Bladder microvascular endothelial cell (primary cell): ENCODE measurements around the gene STXBP3. TPM values are rescaled to one million over a fixed set of nuclear protein-coding genes. Genes with fewer than 3 reads are reported as not detected.

ENCODE experiments used
- total RNA-seq: library from RNA; depleted of rRNA; stranded (reverse); fragments of >200 nt; gene quantifications from 2 replicates; pipeline ENCODE4 v1.2.3, GENCODE V29; 2014

Gene STXBP3, protein sequence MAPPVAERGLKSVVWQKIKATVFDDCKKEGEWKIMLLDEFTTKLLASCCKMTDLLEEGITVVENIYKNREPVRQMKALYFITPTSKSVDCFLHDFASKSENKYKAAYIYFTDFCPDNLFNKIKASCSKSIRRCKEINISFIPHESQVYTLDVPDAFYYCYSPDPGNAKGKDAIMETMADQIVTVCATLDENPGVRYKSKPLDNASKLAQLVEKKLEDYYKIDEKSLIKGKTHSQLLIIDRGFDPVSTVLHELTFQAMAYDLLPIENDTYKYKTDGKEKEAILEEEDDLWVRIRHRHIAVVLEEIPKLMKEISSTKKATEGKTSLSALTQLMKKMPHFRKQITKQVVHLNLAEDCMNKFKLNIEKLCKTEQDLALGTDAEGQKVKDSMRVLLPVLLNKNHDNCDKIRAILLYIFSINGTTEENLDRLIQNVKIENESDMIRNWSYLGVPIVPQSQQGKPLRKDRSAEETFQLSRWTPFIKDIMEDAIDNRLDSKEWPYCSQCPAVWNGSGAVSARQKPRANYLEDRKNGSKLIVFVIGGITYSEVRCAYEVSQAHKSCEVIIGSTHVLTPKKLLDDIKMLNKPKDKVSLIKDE
- total RNA-seq = 37.2 and 89.1 TPM in 2 replicates

DNA sequence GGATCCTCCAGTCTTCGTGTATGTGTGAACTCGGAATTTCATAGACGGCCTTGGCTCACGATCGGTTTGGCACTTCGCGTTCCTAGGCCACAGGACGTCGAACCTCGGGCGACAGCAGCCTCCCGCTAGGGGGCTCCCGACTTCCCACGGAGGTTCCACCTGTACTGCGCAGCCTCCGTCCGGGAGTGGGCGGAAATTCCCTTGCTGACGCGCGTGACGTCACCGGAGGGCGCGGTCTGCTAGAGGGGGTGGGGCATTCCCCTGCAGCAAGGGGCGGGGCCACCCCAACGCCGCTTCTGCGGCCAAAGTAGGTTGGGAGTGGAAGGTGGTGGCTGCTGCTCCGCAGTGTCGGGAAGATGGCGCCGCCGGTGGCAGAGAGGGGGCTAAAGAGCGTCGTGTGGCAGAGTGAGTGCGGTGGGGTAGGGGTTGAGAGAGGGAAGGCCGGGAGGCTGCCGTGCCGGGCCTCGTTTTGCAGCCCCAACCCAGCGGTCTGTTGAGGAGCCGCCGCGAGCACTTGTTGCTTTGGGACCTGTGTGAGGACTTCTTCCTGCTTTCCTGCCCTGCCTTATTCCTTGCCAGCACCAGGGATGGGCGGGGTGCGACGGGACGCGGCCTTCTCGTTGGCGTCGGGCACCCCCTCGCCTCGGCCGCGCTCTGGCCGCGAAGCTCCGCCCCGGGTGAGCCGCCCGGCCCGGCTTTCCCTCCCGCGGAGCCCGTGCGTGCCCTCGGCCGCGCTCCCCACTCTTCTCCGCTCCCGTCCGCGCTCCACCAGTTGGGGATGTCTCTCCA, at the start of gene STXBP3:
STXBP3 (plus strand) TSS at position 293 of the 789 bp plus-strand sequence; CDS start at position 357, 64 bp downstream.

DNA sequence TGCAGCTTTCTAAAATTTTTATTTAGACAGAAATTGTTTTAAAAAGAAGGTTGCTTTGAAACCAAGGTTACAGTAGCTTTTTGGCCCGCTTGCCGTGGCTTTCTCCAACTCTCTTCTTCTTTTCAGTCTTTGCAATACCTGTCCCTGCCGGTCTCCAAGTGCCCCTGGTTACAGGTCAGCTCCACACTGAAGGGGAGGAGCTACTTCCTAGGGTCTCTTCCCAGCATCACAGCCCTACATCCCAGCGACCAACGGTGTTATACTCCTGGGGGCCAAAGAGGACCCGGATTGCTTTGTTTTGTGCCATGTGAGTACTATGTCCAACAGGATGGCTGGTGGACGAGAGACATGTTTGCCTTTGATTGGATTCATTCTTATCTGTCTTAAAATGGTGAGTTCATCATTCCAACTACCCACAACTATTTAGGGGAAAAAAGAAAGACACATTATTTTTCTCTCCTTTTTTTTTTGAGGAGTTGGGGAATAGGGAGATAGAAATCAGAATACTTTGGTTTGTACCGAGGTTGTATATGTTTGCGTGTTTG, 33.8 kb upstream of the STXBP3 start, which contains the start of gene FNDC7:
FNDC7 (plus strand) TSS at position 303 of the 545 bp plus-strand sequence; CDS start at position 329, 26 bp downstream.

DNA sequence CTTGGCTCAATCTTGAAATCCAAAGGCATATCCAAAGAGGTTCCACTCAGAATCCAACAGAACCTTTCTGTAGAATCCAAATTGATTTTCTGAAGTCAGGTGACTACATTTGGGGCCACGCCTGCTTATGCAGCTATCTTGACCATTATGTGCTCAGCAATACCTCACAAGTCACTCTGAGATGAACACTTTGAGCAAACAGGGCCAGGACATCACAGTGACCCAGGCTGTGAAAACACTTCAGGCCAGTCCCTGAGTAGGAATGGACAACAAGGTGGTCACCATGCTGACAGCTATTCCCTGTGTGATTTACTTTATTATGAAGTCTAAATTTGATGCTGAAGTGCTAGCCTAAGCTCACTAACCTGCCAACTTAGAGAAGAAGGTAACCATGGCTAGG, 110.5 kb downstream of the STXBP3 start, which contains the start of gene AKNAD1:
AKNAD1 (minus strand) TSS at position 101 of the 400 bp plus-strand sequence. CDS start 4,430 bp downstream, outside the sequence.

Other genes with a start within 250 kb of the STXBP3 start
- 1.1 and 1.9 TPM in 2 replicates for gene EEIG2, start 186.6 kb upstream of the STXBP3 start, total RNA-seq
- 1.9 and 2.2 TPM in 2 replicates for gene HENMT1, start 85.6 kb upstream of the STXBP3 start, total RNA-seq
- 7.9 and 20.5 TPM in 2 replicates for gene PRPF38B, start 54.4 kb upstream of the STXBP3 start, total RNA-seq
- gene FNDC7, start 33.8 kb upstream of the STXBP3 start, total RNA-seq = under 0.01 TPM in 1 of 2 replicates, not detected in the other
- gene AKNAD1, start 110.4 kb downstream of the STXBP3 start, total RNA-seq = 0.13 TPM in 1 of 2 replicates, not detected in the other
- 6.8 and 16.4 TPM in 2 replicates for gene GPSM2, start 130.3 kb downstream of the STXBP3 start, total RNA-seq
- 16.0 and 31.7 TPM in 2 replicates for gene CLCC1, start 216.8 kb downstream of the STXBP3 start, total RNA-seq